ENCODE data around the gene APOBEC3H. TPM values are rescaled to one million over a fixed set of nuclear protein-coding genes. Genes with fewer than 3 reads are reported as not detected.
"Not testable (repeated sequence)": the region's sequence is repeated elsewhere in the genome, so short reads cannot be mapped to it uniquely, and the experiment has no call there.

Gene APOBEC3H
- total RNA-seq, result 10 to 100 TPM; 75.5 to 84.9 TPM

- Mint-ChIP-seq H3K27me3 (no peaks in the 10 kb centered on the region), H3K4me1 (peaks cover 59% of the 10 kb centered on the region), H3K36me3 (peaks cover 18% of the 10 kb centered on the region), H3K4me3 (peak within 1 kb of the TSS; percentile 88), H3K9me3 (no peaks in the 10 kb centered on the region), H3K27ac (peak within 1 kb of the TSS; percentile 96)
- DNase-seq (no peak), ATAC-seq (ENCODE audit: low read depth) (peak; percentile 59)
- POLR2A ChIA-PET, result interaction anchor here (0.6 to 2.3 kb wide), 5 partner anchors 9 to 222 kb away, joined by 3 to 22 read pairs (median 3); partner anchors contain the start of gene RPL3
Observed at GRCh38 chr22:39097098-39098020, at the start of gene APOBEC3H. Gene APOBEC3H, plus strand, starts transcription at chr22:39097244. Its CDS starts 3,035 bp downstream, at chr22:39100279.

- not testable (repeated sequence) for H3K9me3 Mint-ChIP-seq; H3K4me3 Mint-ChIP-seq; H3K27me3 Mint-ChIP-seq; H3K27ac Mint-ChIP-seq; DNase-seq; ATAC-seq (ENCODE audit: low read depth)
- peaks cover 19% of the 10 kb centered on the region for H3K36me3 Mint-ChIP-seq
- peaks cover 14% of the 10 kb centered on the region for H3K4me1 Mint-ChIP-seq
- POLR2A ChIA-PET, result interaction anchor here (0.9 kb wide), 1 partner anchor 42 kb away, joined by 3 read pairs; no protein-coding TSS in a partner anchor
Observed at GRCh38 chr22:39049486-39049885, 47.6 kb upstream of the APOBEC3H start.

- H3K4me1 Mint-ChIP-seq; ATAC-seq (ENCODE audit: low read depth); H3K27me3 Mint-ChIP-seq; H3K4me3 Mint-ChIP-seq; H3K27ac Mint-ChIP-seq; DNase-seq; POLR2A ChIA-PET; H3K9me3 Mint-ChIP-seq: not testable (repeated sequence)
- peaks cover 13% of the 10 kb centered on the region for H3K36me3 Mint-ChIP-seq
Observed at GRCh38 chr22:39051844-39052495, 45.1 kb upstream of the APOBEC3H start.

GRCh38 chr22:39055658-39056057, 41.4 kb upstream of the APOBEC3H start:
- Mint-ChIP-seq H3K9me3 (no peaks in the 10 kb centered on the region), H3K27me3 (no peaks in the 10 kb centered on the region), H3K4me1 (no peaks in the 10 kb centered on the region), H3K36me3 (peaks cover 9% of the 10 kb centered on the region), H3K4me3 (no peak overlapping the region), H3K27ac (no peak overlapping the region)
- no peak for ATAC-seq (ENCODE audit: low read depth)
- POLR2A ChIA-PET, result no interaction called here
- DNase-seq, result no peak

GRCh38 chr22:39061290-39061689, 35.8 kb upstream of the APOBEC3H start:
- H3K9me3 Mint-ChIP-seq; H3K27me3 Mint-ChIP-seq; DNase-seq; H3K4me1 Mint-ChIP-seq; H3K27ac Mint-ChIP-seq; ATAC-seq (ENCODE audit: low read depth); POLR2A ChIA-PET; H3K4me3 Mint-ChIP-seq; H3K36me3 Mint-ChIP-seq: not testable (repeated sequence)

- H3K4me1 Mint-ChIP-seq; ATAC-seq (ENCODE audit: low read depth); H3K9me3 Mint-ChIP-seq; H3K27ac Mint-ChIP-seq; H3K36me3 Mint-ChIP-seq; H3K27me3 Mint-ChIP-seq; POLR2A ChIA-PET; H3K4me3 Mint-ChIP-seq; DNase-seq: not testable (repeated sequence)
Observed at GRCh38 chr22:39061951-39062350, 35.1 kb upstream of the APOBEC3H start.

GRCh38 chr22:39063904-39064303, 33.1 kb upstream of the APOBEC3H start:
- H3K27me3 Mint-ChIP-seq; H3K4me1 Mint-ChIP-seq; H3K9me3 Mint-ChIP-seq; DNase-seq; H3K36me3 Mint-ChIP-seq; POLR2A ChIA-PET; ATAC-seq (ENCODE audit: low read depth); H3K4me3 Mint-ChIP-seq; H3K27ac Mint-ChIP-seq: not testable (repeated sequence)

GRCh38 chr22:39066442-39067276, 30.4 kb upstream of the APOBEC3H start:
- not testable (repeated sequence) for ATAC-seq (ENCODE audit: low read depth)
- POLR2A ChIA-PET, result interaction anchor here (1.4 kb wide), 1 partner anchor 28 kb away, joined by 5 read pairs; no protein-coding TSS in a partner anchor

GRCh38 chr22:39068033-39068785, 28.8 kb upstream of the APOBEC3H start:
- peaks cover 2% of the 10 kb centered on the region for H3K27me3 Mint-ChIP-seq
- no peaks in the 10 kb centered on the region for H3K9me3 Mint-ChIP-seq
- H3K36me3 Mint-ChIP-seq, result no peaks in the 10 kb centered on the region
- no peak overlapping the region for H3K4me3 Mint-ChIP-seq
- peaks cover 7% of the 10 kb centered on the region for H3K4me1 Mint-ChIP-seq
- ATAC-seq (ENCODE audit: low read depth) (no peak), DNase-seq (no peak)
- POLR2A ChIA-PET, result interaction anchor here (1.4 kb wide), 1 partner anchor 26 kb away, joined by 5 read pairs; no protein-coding TSS in a partner anchor
- no peak overlapping the region for H3K27ac Mint-ChIP-seq

More at GRCh38 chr22:39066442-39067276, 30.4 kb upstream of the APOBEC3H start:
- H3K36me3 Mint-ChIP-seq, H3K4me3 Mint-ChIP-seq, H3K27ac Mint-ChIP-seq, DNase-seq, H3K9me3 Mint-ChIP-seq, H3K27me3 Mint-ChIP-seq, H3K4me1 Mint-ChIP-seq: not testable (repeated sequence)

GRCh38 chr22:39070186-39070585, 26.9 kb upstream of the APOBEC3H start:
- H3K36me3 Mint-ChIP-seq, result no peaks in the 10 kb centered on the region
- POLR2A ChIA-PET, result no interaction called here
- DNase-seq, result no peak
- peaks cover 11% of the 10 kb centered on the region for H3K4me1 Mint-ChIP-seq
- H3K27ac Mint-ChIP-seq, result no peak overlapping the region
- H3K27me3 Mint-ChIP-seq, result peaks cover 2% of the 10 kb centered on the region
- H3K4me3 Mint-ChIP-seq, result no peak overlapping the region
- ATAC-seq (ENCODE audit: low read depth), result no peak
- H3K9me3 Mint-ChIP-seq, result no peaks in the 10 kb centered on the region

- POLR2A ChIA-PET; ATAC-seq (ENCODE audit: low read depth); H3K4me3 Mint-ChIP-seq; H3K27ac Mint-ChIP-seq; DNase-seq; H3K27me3 Mint-ChIP-seq; H3K9me3 Mint-ChIP-seq; H3K36me3 Mint-ChIP-seq: not testable (repeated sequence)
- H3K4me1 Mint-ChIP-seq, result peaks cover 15% of the 10 kb centered on the region
Observed at GRCh38 chr22:39072581-39072981, 24.5 kb upstream of the APOBEC3H start.

- Mint-ChIP-seq H3K27me3 (peaks cover 2% of the 10 kb centered on the region), H3K4me1 (peaks cover 16% of the 10 kb centered on the region), H3K27ac (peak overlapping the region; percentile 28), H3K9me3 (no peaks in the 10 kb centered on the region), H3K4me3 (no peak overlapping the region), H3K36me3 (peaks cover 11% of the 10 kb centered on the region)
- ATAC-seq (ENCODE audit: low read depth), result no peak
- POLR2A ChIA-PET, result no interaction called here
- no peak for DNase-seq
Observed at GRCh38 chr22:39073981-39074380, 23.1 kb upstream of the APOBEC3H start.

All from activated naive CD8-positive, alpha-beta T cell treated with anti-CD3 and anti-CD28 coated beads, Interleukin-2, amount 10 ng/mL, durations not matched to agents 7 days and 5 days (primary cell).